GM23338 (cell line): Measurements from ENCODE around the gene BAZ1B. TPM values are rescaled to one million over a fixed set of nuclear protein-coding genes. Genes with fewer than 3 reads are reported as not detected.

ENCODE experiments used
- ATAC-seq: fragments of 200-7000 bp; cut with Tn5 transposase; 3 replicates; pipeline ENCODE4 v1.9.1; 2020
- DNase-seq: peaks from one replicate; pipeline ENCODE4 v3.0.0-alpha.2; 2015; ENCODE audit warnings: low spot score
- H2AFZ ChIP-seq: fragments of 200-600 bp; sonication (generic); 2 replicates; pipeline ENCODE4 v1.8.0; 2016; ENCODE audit warnings: antibody characterized with exemption, mild to moderate bottlenecking, moderate library complexity
- H3F3A ChIP-seq: fragments of 200-600 bp; sonication (generic); replicated peaks from 2 replicates; pipeline ENCODE4 v1.8.0; 2017; ENCODE audit warnings: antibody characterized with exemption, mixed run types, low read depth
- H3K27ac ChIP-seq: fragments of 200-600 bp; sonication (generic); 2 replicates; pipeline ENCODE4 v1.6.1; 2016; ENCODE audit warnings: low read depth
- H3K27me3 ChIP-seq: fragments of 200-600 bp; sonication (generic); 2 replicates; pipeline ENCODE4 v1.8.0; 2016; ENCODE audit warnings: mild to moderate bottlenecking, mixed run types, moderate library complexity; ENCODE audit not compliant: insufficient read depth
- H3K36me3 ChIP-seq: fragments of 200-600 bp; sonication (generic); 2 replicates; pipeline ENCODE4 v1.8.0; 2016; ENCODE audit warnings: mild to moderate bottlenecking; ENCODE audit not compliant: insufficient read depth
- H3K4me1 ChIP-seq: fragments of 200-600 bp; sonication (generic); 2 replicates; pipeline ENCODE4 v1.8.0; 2016; ENCODE audit warnings: mild to moderate bottlenecking, moderate library complexity; ENCODE audit not compliant: insufficient read depth
- H3K4me2 ChIP-seq: fragments of 200-600 bp; sonication (generic); 2 replicates; pipeline ENCODE4 v1.7.1; 2017; ENCODE audit warnings: mixed run types
- H3K4me3 ChIP-seq: fragments of 200-600 bp; sonication (generic); 2 replicates; pipeline ENCODE4 v1.6.1; 2016; ENCODE audit warnings: mixed run types
- H3K79me2 ChIP-seq: fragments of 200-600 bp; sonication (generic); replicated peaks from 2 replicates; pipeline ENCODE4 v1.8.0; 2017; ENCODE audit warnings: mild to moderate bottlenecking; ENCODE audit not compliant: insufficient read depth
- H3K9me2 ChIP-seq: fragments of 200-600 bp; sonication (generic); 2 replicates; pipeline ENCODE4 v1.8.0; 2017; ENCODE audit not compliant: insufficient read depth
- H4K20me1 ChIP-seq: fragments of 200-600 bp; sonication (generic); replicated peaks from 2 replicates; pipeline ENCODE4 v1.8.0; 2017; ENCODE audit warnings: mild to moderate bottlenecking; ENCODE audit not compliant: insufficient read depth
- H3K27ac Mint-ChIP-seq: 2 replicates; pipeline ENCODE4 v1.8.0; 2020; ENCODE audit warnings: inconsistent platforms, mild to moderate bottlenecking, moderate library complexity, mixed read lengths
- H3K27me3 Mint-ChIP-seq: 3 replicates; pipeline ENCODE4 v1.8.0; 2022; ENCODE audit warnings: low read depth, mild to moderate bottlenecking, moderate library complexity, mixed read lengths, inconsistent platforms; ENCODE audit not compliant: insufficient read depth, poor library complexity
- H3K36me3 Mint-ChIP-seq: 3 replicates; pipeline ENCODE4 v1.8.0; 2021; ENCODE audit warnings: low read depth, mild to moderate bottlenecking, inconsistent platforms, moderate library complexity, mixed read lengths
- H3K4me1 Mint-ChIP-seq: 3 replicates; pipeline ENCODE4 v1.8.0; 2020; ENCODE audit warnings: mild to moderate bottlenecking, inconsistent platforms, mixed read lengths
- H3K4me3 Mint-ChIP-seq: 3 replicates; pipeline ENCODE4 v1.8.0; 2021; ENCODE audit warnings: moderate library complexity, mild to moderate bottlenecking, inconsistent platforms, mixed read lengths
- H3K9me3 Mint-ChIP-seq: 3 replicates; pipeline ENCODE4 v1.8.0; 2020; ENCODE audit warnings: moderate library complexity, mild to moderate bottlenecking, inconsistent platforms, mixed read lengths
- CREB1 ChIP-seq: fragments of 250-450 bp; sonication (Bioruptor Pico); IDR thresholded peaks from 2 replicates; pipeline ENCODE4 v1.5.0; 2020; ENCODE audit warnings: low read depth, mild to moderate bottlenecking, moderate library complexity
- CTCF ChIP-seq, 2 experiments: fragments of 200-600 bp in 1 of 2; sonication (generic) in 1 of 2; conservative IDR thresholded peaks; 2 replicates each; pipeline versions ENCODE4 v1.5.1 to v1.6.1; 2016 to 2017; ENCODE audit warnings: antibody characterized with exemption in 2 of 2, low read depth in 2 of 2, mild to moderate bottlenecking in 2 of 2, moderate library complexity in 1 of 2
- ETS1 ChIP-seq: IDR thresholded peaks from 2 replicates; pipeline ENCODE4 v1.6.1; 2016; ENCODE audit warnings: antibody characterized with exemption
- EZH2 ChIP-seq: fragments of 200-600 bp; sonication (generic); IDR thresholded peaks from one replicate; pipeline ENCODE4 v1.8.0; 2017; ENCODE audit warnings: antibody characterized with exemption, mild to moderate bottlenecking, low read depth; ENCODE audit not compliant: unreplicated experiment
- EZH2phosphoT487 ChIP-seq: fragments of 200-600 bp; sonication (generic); IDR thresholded peaks from one replicate; pipeline ENCODE4 v1.8.1; 2018; ENCODE audit warnings: antibody characterized with exemption; ENCODE audit not compliant: unreplicated experiment
- JUNB ChIP-seq: IDR thresholded peaks from one replicate; pipeline ENCODE4 v1.6.1; 2016; ENCODE audit warnings: antibody characterized with exemption; ENCODE audit not compliant: unreplicated experiment
- NANOG ChIP-seq: IDR thresholded peaks from 2 replicates; pipeline ENCODE4 v1.6.1; 2016; ENCODE audit warnings: antibody characterized with exemption, borderline replicate concordance
- POLR2AphosphoS5 ChIP-seq: IDR thresholded peaks from 2 replicates; pipeline ENCODE4 v1.6.1; 2016; ENCODE audit warnings: antibody characterized with exemption, low read depth
- REST ChIP-seq: IDR thresholded peaks from one replicate; pipeline ENCODE4 v1.6.1; 2018; ENCODE audit warnings: antibody characterized with exemption; ENCODE audit not compliant: unreplicated experiment
- STAT1 ChIP-seq: IDR thresholded peaks from one replicate; pipeline ENCODE4 v1.6.1; 2016; ENCODE audit warnings: antibody characterized with exemption; ENCODE audit not compliant: unreplicated experiment
- ZNF114 ChIP-seq: fragments of 250-450 bp; sonication (Bioruptor Pico); IDR thresholded peaks from 2 replicates; pipeline ENCODE4 v1.5.0; 2020; ENCODE audit warnings: mild to moderate bottlenecking, moderate library complexity
- ZNF331 ChIP-seq: fragments of 250-450 bp; sonication (Bioruptor Pico); IDR thresholded peaks from 2 replicates; pipeline ENCODE4 v1.5.0; 2020; ENCODE audit warnings: low read depth, mild to moderate bottlenecking, moderate library complexity
- ZNF462 ChIP-seq: fragments of 250-450 bp; sonication (Bioruptor Pico); IDR thresholded peaks from 2 replicates; pipeline ENCODE4 v1.5.0; 2020; ENCODE audit warnings: mild to moderate bottlenecking, moderate library complexity
- polyA plus RNA-seq: library from polyadenylated mRNA; unstranded; fragments of >200 nt; fragmentation: Nextera tagmentation; extraction: Ambion mirVana; gene quantifications from 2 replicates; pipeline ENCODE4 v1.2.1, GENCODE V29; 2016
- total RNA-seq: library from RNA; depleted of rRNA; stranded (reverse); fragments of >200 nt; shearing (Covaris generic); gene quantifications from 2 replicates; pipeline ENCODE4 v1.2.3, GENCODE V29; 2014

BAZ1B gene
- total and polyA plus RNA-seq, 2 experiments from 2014 or later, result 40.4 to 70.7 TPM

- no peak overlapping the region for H3K27ac Mint-ChIP-seq
- TF ChIP-seq JUNB (no peak), REST (no peak), EZH2phosphoT487 (no peak), ETS1 (no peak), NANOG (no peak), POLR2AphosphoS5 (no peak), ZNF114 (CRISPR knock-in tag) (no peak), EZH2 (no peak), CREB1 (no peak), ZNF462 (CRISPR knock-in tag) (no peak), ZNF331 (CRISPR knock-in tag) (no peak), CTCF (conservative IDR thresholded peaks at IDR 0.05; ENCODE audit: low read depth in 2 of 2) (no peak), STAT1 (no peak)
- Histone ChIP-seq H4K20me1 (peaks cover 11% of the 10 kb centered on the region), H2AFZ (no peak overlapping the region), H3K79me2 (no peaks in the 10 kb centered on the region), H3K4me3 (no peak overlapping the region), H3K4me1 (no peaks in the 10 kb centered on the region), H3K27me3 (no peaks in the 10 kb centered on the region), H3K4me2 (no peak overlapping the region), H3K9me2 (no peaks in the 10 kb centered on the region), H3F3A (no peaks in the 10 kb centered on the region), H3K36me3 (no peaks in the 10 kb centered on the region; the same call in 1 of the 2 replicates), H3K27ac (no peak overlapping the region)
- no peaks in the 10 kb centered on the region for H3K9me3 Mint-ChIP-seq
- H3K36me3 Mint-ChIP-seq, result peaks cover 40% of the 10 kb centered on the region
- peaks cover 2% of the 10 kb centered on the region for H3K27me3 Mint-ChIP-seq
- H3K4me1 Mint-ChIP-seq, result peaks cover 6% of the 10 kb centered on the region
- DNase-seq, result no peak
- ATAC-seq, result no peak
- no peak overlapping the region for H3K4me3 Mint-ChIP-seq
Measured at GRCh38 chr7:73569042-73569608, 47.0 kb upstream of the BAZ1B start.
